Lung (tissue), 12 donors: Measurements from ENCODE around the gene MN1. TPM values are rescaled to one million over a fixed set of nuclear protein-coding genes. Genes with fewer than 3 reads are reported as not detected.

Experiments used
- ATAC-seq: fragments of 200-7000 bp; cut with Tn5 transposase; one replicate; pipeline ENCODE4 v1.9.1; 2020; ENCODE audit warnings: moderate number of reproducible peaks; ENCODE audit not compliant: insufficient read depth, low FRiP score
- DNase-seq, 3 donors: peaks; one replicate each; pipeline ENCODE4 v3.0.0-alpha.2; 2013 to 2017
- H3K27ac ChIP-seq, 2 donors: one replicate each; pipeline ENCODE4 v1.5.1; 2013; ENCODE audit warnings: mild to moderate bottlenecking in 2 of 2, moderate library complexity in 2 of 2, control low read depth in 1 of 2, inconsistent platforms in 1 of 2, low read depth in 1 of 2, low read length in 1 of 2
- H3K27me3 ChIP-seq, 3 donors: one replicate each; pipeline ENCODE4 v1.5.1; 2013; ENCODE audit warnings: low read length in 2 of 3; ENCODE audit not compliant: control insufficient read depth in 3 of 3, insufficient read depth in 3 of 3
- H3K36me3 ChIP-seq, 4 donors: one replicate each; pipeline ENCODE4 v1.5.1; 2013; ENCODE audit warnings: low read length in 4 of 4, mild to moderate bottlenecking in 1 of 4, moderate library complexity in 1 of 4; ENCODE audit not compliant: control insufficient read depth in 4 of 4, insufficient read depth in 4 of 4
- H3K4me1 ChIP-seq, 5 donors: one replicate each; pipeline ENCODE4 v1.5.1; 2013; ENCODE audit warnings: low read length in 5 of 5, mild to moderate bottlenecking in 2 of 5, moderate library complexity in 1 of 5; ENCODE audit not compliant: control insufficient read depth in 5 of 5, insufficient read depth in 5 of 5
- H3K4me3 ChIP-seq: one replicate; pipeline ENCODE4 v1.5.1; 2013; ENCODE audit warnings: mild to moderate bottlenecking, control low read depth, moderate library complexity
- H3K9ac ChIP-seq, 2 donors: one replicate each; pipeline ENCODE4 v1.5.1; 2013; ENCODE audit warnings: low read length in 2 of 2, control low read depth in 1 of 2; ENCODE audit not compliant: insufficient read depth in 1 of 2
- H3K9me3 ChIP-seq, 4 donors: one replicate each; pipeline ENCODE4 v1.5.1; 2013; ENCODE audit warnings: low read length in 3 of 4, mild to moderate bottlenecking in 1 of 4, moderate library complexity in 1 of 4; ENCODE audit not compliant: control insufficient read depth in 4 of 4, insufficient read depth in 3 of 4
- WGBS, 2 donors: extraction: QIAGEN DNeasy Blood & Tissue Kit; methylation state at CpG; one replicate each; pipeline ENCODE4 v1.1.7; 2013; 5-methylcytosine and 5-hydroxymethylcytosine counted together
- polyA plus RNA-seq, 2 donors: library from polyadenylated mRNA; stranded (reverse); fragments of 200-250 nt; gene quantifications; one replicate each; pipeline ENCODE4 v1.2.1, GENCODE V29; 2013
- total RNA-seq, 2 donors: library from RNA; depleted of rRNA in 1 of 2; stranded (reverse); fragments of >200 nt in 1 of 2; gene quantifications; one replicate each; pipeline ENCODE4 v1.2.1, GENCODE V29; 2014 to 2021
- TF ChIP-seq, protein P1 (sequence below): IDR thresholded peaks from 2 replicates; pipeline ENCODE4 v1.5.1; 2012; ENCODE audit warnings: mild to moderate bottlenecking; ENCODE audit errors: control extremely low read depth, extremely low read depth
- donor health status: control.
- donor health status: control.
- donor health status: Bipolar disorder and iron deficiency.
- donor health status: healthy.
- donor health status: DM: yes; HTN: yes; CAD: no.

Gene MN1
- total and polyA plus RNA-seq, 4 donors: 2.4 to 6.5 (median 3.6) TPM

DNA sequence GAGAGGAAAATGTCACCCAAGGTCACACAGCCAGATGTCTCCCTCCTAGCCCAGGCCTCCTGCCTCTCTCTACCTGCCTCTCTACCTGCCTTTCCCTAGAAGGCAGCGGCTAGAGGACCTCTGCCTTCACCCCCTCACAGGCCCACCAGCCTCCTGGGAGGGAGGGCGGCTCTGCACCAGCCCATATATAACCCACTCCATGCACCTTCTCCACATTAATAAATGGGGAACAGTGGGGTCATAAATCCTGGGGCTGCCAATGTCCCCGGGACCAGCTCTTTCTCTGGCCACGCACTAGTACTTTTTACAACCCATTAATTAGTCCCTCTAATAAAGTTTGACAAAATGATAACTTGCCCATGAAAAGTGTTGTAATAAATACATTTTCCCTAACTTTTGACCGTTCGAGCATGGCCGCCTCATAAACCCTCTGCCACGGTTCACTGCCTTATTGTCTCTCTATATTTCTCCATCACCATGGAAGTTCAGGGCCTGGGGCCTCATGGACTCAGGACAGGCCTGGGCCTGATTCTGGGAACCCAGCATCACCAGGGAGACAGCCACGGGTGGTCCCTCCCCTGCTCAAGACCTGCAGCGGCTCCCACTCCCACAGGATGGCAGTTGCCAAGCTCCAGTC is 102.1 kb downstream of the MN1 start:
- Histone ChIP-seq H3K4me1 (no peaks in the 10 kb centered on the region), H3K27me3 (no peaks in the 10 kb centered on the region), H3K9ac (no peak overlapping the region), H3K27ac (no peak overlapping the region), H3K9me3 (peaks cover 0 to 24% (median 2%) of the 10 kb centered on the region in 4 donors), H3K36me3 (no peaks in the 10 kb centered on the region), H3K4me3 (no peak overlapping the region)
- DNase-seq (no peak), ATAC-seq (no peak)
- TF ChIP-seq, protein P1, sequence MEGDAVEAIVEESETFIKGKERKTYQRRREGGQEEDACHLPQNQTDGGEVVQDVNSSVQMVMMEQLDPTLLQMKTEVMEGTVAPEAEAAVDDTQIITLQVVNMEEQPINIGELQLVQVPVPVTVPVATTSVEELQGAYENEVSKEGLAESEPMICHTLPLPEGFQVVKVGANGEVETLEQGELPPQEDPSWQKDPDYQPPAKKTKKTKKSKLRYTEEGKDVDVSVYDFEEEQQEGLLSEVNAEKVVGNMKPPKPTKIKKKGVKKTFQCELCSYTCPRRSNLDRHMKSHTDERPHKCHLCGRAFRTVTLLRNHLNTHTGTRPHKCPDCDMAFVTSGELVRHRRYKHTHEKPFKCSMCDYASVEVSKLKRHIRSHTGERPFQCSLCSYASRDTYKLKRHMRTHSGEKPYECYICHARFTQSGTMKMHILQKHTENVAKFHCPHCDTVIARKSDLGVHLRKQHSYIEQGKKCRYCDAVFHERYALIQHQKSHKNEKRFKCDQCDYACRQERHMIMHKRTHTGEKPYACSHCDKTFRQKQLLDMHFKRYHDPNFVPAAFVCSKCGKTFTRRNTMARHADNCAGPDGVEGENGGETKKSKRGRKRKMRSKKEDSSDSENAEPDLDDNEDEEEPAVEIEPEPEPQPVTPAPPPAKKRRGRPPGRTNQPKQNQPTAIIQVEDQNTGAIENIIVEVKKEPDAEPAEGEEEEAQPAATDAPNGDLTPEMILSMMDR: no peak
- WGBS, 2 donors: 82 to 84% methylated on average over 10 of the region's 10 CpGs

DNA sequence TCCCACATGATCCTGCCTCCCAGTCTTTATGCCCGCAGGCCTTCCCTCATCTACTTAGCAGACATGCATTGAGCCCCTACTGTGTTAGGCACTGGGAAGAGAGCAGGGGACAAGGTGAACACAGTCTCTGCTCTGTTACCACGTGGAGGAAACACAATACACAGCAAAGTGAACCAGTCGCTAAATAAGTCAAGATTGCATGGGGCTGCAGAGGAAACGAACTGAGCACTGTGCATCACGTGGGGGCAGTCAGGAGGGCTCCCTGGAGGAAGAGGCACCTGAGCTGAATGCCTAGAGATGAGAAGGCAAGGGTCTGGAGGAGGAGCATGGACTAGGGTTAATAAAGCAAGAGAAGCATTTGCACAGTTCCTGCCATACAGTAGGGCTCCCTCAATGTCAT is 102.7 kb downstream of the MN1 start:
- Histone ChIP-seq H3K27me3 (no peaks in the 10 kb centered on the region), H3K4me1 (no peaks in the 10 kb centered on the region), H3K4me3 (no peak overlapping the region), H3K27ac (no peak overlapping the region), H3K9me3 (peaks cover 0 to 24% (median 2%) of the 10 kb centered on the region in 4 donors), H3K9ac (no peak overlapping the region), H3K36me3 (no peaks in the 10 kb centered on the region)
- TF ChIP-seq, protein P1: no peak
- DNase-seq (no peak), ATAC-seq (no peak)
- 55 to 68% methylated on average over 5 of the region's 5 CpGs for whole genome bisulfite sequencing, 2 donors

Other genes starting within 250 kb of the MN1 start
- gene PITPNB, start 117.5 kb upstream of the MN1 start, total RNA-seq: 10 to 100 TPM; 42.9 to 73.5 TPM
- gene PITPNB, start 117.5 kb upstream of the MN1 start, polyA plus RNA-seq: 10 to 100 TPM; 19.2 to 32.2 TPM